Ramos (cell line): ENCODE measurements around the gene CLASP2.
"Not testable (repeated sequence)": the region's sequence is repeated elsewhere in the genome, so short reads cannot be mapped to it uniquely, and the experiment has no call there.

Source experiments
- in situ Hi-C: fragments of 300-500 bp; cut with MboI; formaldehyde crosslinking; loops from one replicate; pipeline ENCODE4 v1.14.3; 2022; ENCODE audit warnings: low sequenced_read_pairs; ENCODE audit not compliant: unreplicated experiment

CLASP2 gene

GRCh38 chr3:33482111-33482521 is 235.9 kb downstream of the CLASP2 start:
- in situ Hi-C loops, result no loop called here

- in situ Hi-C loops, result no loop called here
Observed at GRCh38 chr3:33474896-33475295, 243.2 kb downstream of the CLASP2 start.

DNA sequence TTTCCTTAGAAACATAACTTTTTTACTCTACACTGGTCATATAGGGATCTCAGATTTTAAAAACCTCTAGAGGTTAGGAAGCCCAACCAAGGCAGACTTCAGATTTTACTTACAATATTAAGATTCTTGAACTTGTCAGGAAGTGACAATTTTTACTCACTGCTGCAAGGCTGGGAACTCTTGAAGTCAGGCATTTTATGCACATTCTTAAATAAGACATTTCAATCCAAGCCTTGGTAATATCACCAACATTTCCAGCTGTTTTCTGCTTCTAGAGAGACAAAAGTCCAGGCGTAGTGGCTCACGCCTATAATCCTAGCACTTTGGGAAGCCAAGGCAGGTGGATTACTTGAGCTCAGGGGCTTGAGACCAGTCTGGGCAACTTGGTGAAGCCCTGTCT is 244.2 kb downstream of the CLASP2 start:
- in situ Hi-C loops, result no loop called here

DNA sequence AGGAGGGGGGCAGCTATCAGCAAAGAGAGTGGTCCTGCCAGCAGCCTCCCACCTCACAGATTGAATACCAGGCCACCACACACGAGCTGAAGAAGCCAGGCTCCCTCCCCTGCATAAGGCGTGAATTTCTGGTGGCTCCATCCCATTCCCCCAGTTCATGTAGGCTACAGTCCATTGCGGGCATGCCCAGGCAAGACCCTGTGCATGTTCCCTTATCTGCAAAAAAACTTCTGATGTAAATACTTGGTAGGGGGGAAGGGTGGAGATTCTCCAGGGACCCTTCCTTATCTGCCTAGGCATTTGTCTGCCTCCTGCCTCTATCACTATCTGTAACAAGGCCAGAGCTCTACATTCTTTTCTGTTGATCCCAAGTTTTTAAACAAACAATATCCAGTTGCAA is 250.3 kb downstream of the CLASP2 start:
- in situ Hi-C loops, result no loop called here

DNA sequence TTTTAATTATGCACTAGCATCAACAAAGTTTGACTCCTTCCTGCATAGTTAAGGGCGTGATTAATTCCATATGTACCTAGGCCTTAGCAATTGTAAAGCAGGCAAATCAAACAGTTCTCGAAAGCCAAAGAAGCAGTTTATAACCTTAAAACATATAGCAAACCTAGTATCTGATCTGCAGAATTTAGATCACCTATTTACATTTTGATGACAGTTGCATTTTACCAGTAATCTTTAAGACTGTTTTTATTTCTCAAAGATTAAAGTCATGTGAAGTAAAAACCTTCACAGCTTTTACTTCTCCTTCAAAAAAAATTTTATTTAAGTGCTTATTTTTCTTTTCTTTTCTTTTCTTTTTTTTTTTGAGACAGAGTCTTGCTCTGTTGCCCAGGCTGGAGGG is 257.0 kb downstream of the CLASP2 start:
- in situ Hi-C loops, result no loop called here

GRCh38 chr3:33459577-33459976 is 258.5 kb downstream of the CLASP2 start:
- in situ Hi-C loops, result not testable (repeated sequence)

- in situ Hi-C loops, result no loop called here
Observed at GRCh38 chr3:33458446-33458845, 259.6 kb downstream of the CLASP2 start.

DNA sequence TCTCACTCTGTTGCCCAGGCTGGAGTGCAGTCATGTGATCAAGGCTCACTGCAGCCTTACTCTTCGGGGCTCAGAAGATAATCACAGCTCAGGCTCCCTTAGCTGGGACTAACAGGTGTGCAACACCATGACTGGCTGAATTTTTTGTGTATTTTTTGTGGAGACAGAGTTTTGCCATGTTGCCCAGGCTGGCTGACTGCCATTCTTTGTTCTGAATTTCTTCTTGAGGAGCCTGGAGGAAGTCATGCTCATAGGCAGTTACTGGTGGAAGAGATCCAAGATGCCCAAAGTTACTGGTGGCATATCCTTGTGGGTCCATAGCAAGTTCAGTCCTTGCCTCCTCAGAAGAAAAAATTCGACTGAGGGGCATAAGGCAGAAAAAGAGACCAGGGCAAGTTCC is 261.3 kb downstream of the CLASP2 start:
- in situ Hi-C loops, result no loop called here

GRCh38 chr3:33453331-33453761 is 264.7 kb downstream of the CLASP2 start:
- in situ Hi-C loops, result no loop called here

DNA sequence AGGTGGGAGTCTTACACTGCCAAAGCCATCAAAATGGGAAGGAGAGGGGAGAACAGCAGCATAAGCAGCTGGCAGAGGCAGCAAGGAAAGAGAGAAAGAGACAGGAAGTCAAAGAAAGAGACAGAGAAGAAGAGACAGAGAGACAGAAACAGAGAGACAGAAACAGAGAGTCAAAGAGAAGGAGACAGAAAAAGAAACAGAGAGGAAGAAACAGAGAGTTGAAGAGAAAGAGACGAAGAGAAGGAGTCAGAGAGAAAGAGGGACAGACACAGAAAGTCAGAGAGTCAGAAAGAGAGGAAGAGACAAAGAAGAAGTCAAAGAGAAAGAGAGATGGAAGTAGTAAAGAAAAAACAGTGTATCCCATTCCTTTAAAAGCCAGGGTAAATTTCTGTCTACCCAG is 266.1 kb downstream of the CLASP2 start:
- in situ Hi-C loops, result not testable (repeated sequence)

- in situ Hi-C loops, result no loop called here
Observed at GRCh38 chr3:33447958-33448357, 270.1 kb downstream of the CLASP2 start.

DNA sequence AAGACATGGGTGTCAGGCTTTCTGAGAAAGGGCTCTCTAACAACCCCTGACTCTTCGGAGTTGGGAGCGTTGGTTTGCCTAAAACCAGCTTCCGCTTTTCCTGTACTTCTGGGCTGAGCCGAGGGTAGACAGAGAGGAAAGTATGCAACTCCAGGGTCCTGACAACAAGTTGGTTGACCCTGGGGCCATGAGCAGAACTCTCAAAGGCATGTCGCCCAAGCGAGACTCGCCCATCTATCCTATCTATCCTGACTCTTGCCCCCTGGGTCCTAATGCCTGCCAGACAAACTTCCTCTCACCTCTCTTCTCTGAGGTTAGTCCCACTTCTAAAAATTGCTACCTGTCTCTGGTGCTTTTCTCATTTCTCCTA is 270.8 kb downstream of the CLASP2 start:
- in situ Hi-C loops, result not testable (repeated sequence)
